ENCODE results near the gene FAM13C.
"Not testable (repeated sequence)": the region's sequence is repeated elsewhere in the genome, so short reads cannot be mapped to it uniquely, and the experiment has no call there.

FAM13C gene

GRCh38 chr10:59272061-59272460, 90.3 kb downstream of the FAM13C start:
- no peak for DNase-seq

- DNase-seq = no peak
These were observed 91.2 kb downstream of the FAM13C start for GRCh38 chr10:59271160-59271559.

GRCh38 chr10:59270492-59270891, 91.9 kb downstream of the FAM13C start:
- no peak for DNase-seq

DNA sequence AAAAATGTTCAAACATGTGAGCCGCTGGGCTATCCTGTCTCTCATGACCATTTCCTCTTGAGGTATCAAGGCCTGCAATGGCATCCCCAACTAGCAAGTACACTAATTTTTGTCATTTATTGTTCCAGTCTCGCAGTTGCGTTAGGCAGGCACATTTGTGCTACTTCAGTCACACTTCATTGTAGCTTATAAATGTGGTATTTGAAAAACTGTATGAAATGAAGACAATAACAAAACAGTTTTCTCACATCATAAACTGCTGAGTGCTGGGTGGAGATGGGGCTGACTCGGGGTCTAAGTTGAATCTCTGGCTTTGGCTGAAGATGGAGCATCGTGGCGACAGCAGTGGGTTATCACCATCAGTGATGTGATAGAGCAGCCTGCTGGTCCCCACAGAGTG, 92.7 kb downstream of the FAM13C start:
- DNase-seq = no peak

GRCh38 chr10:59268460-59268859, 93.9 kb downstream of the FAM13C start:
- DNase-seq = no peak

DNA sequence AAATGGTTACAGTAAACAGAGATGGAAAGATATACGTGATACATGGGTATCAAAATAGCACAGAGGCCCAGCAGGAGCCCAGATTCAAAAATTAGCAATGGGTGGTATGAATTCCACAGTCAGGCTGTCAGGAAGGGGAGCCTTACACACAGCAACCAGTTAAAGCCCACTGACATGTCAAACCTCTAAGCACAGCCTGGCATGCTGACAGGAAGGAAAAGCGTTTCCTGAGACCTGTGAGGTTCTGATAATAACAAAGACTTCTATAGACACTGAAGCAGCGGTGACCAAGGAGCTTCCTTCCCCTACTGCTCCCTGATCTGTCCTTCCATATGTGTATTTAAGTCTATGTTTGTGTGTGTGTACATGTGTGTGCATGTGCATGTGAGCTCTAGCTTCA, 96.0 kb downstream of the FAM13C start:
- DNase-seq = no peak

GRCh38 chr10:59265141-59265540, 97.2 kb downstream of the FAM13C start:
- DNase-seq = no peak

- DNase-seq = no peak
These were observed 103.5 kb downstream of the FAM13C start for GRCh38 chr10:59258890-59259289.

DNA sequence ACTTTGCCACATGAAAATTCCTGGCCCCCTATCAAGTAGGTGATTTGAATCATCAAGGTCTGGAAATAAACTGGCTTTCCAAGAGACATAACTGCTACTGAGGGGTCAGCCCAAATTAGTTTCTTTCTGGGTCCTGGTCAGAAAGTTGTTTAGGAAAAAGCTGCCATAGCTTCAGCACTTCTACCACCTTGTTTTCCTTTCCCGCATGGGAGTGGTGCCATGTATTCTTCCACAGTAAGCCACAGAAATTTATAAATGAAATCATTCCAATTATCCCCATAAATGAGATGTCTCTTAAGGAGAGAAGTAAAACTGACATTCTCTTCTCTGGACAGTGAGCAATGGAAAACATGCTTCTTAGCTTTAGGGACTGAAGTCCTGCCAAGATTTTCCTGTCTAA, 105.1 kb downstream of the FAM13C start:
- no peak for DNase-seq

DNA sequence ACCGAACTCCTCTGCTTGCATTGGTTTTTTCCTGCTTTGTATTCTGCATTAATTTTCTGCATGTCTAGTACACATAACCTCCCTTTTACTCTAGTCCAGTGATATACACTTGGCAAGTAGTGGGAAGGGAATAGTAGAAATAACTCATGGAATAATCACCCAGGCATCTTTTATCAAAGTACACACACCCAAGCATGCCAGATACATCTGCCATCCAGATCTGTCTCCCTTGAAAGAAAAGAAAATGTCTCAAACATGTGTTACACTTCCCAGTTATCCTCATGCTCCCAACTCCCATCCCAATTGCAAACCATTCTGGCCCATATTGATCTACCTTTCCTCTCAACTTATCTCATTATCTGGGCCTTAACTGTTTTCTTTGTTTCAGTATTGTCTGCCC, 106.9 kb downstream of the FAM13C start:
- no peak for DNase-seq

DNA sequence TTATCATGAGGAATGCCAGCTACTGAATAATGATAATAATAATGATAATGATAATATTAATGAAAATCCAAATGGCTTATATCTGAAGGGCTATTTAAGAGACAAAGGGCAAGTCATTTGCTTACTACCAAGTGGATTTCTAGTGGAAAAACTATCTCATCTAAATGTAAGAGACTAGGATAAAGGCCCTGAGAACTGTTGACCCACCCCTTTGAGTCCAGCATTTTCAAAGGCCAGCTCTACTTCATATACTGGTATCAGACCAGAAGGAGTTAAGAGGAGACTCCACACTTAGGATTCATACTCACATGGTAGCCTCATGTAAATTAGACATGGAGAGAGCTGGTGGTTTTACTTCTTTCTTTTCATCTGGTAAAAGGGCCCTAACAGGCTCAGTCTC, 109.9 kb downstream of the FAM13C start:
- DNase-seq = no peak

DNA sequence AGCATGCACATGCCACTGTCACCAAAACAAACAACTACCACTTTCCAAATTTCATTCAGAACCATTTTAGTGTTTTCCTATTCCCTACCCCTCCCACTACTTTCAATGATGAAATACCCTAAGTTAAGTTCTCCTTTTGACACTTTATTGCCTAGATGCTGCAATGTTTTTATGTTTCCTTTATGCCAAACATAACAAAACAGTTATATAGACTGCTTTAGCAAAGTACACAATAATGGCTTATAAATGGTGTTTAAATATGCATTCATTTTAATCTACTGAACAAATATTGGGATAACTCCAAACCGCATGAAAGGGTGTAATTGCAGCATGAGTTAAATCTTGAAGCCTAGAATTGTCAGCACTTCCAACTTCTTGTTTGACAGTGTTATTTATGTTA, 116.7 kb downstream of the FAM13C start:
- DNase-seq = no peak

GRCh38 chr10:59244871-59245270, 117.5 kb downstream of the FAM13C start:
- no peak for DNase-seq

DNA sequence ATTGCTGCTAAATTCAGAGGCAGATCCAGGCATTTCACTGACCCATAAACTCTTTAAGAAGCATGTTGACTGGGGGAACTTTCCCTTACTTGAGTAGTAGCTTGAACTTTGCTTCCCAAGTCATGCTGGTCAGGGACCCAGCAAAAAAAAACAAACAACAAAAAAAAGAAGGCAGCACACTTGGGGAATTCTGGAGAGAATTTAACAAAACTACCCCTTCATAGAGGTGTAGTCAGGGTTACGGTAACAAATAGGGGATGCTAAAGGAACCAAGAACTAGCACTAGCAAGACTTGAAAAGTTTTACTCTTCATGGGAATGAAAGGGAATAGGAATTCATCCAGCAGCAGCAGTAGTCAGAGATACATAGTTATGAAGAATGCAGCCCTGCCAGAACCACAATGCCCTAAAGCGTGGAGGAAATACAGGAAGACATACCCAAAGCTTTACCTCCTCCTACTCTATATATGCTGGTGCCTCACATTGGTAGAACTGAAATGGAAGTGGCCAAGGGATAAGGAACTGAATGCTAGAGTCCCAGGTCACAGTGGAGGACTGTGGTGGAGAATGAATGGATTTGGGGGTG, 118.6 kb downstream of the FAM13C start:
- DNase-seq = no peak

- DNase-seq = no peak
These were observed 119.4 kb downstream of the FAM13C start for GRCh38 chr10:59242991-59243390.

- no peak for DNase-seq
These were observed 120.3 kb downstream of the FAM13C start for GRCh38 chr10:59242057-59242456.

DNA sequence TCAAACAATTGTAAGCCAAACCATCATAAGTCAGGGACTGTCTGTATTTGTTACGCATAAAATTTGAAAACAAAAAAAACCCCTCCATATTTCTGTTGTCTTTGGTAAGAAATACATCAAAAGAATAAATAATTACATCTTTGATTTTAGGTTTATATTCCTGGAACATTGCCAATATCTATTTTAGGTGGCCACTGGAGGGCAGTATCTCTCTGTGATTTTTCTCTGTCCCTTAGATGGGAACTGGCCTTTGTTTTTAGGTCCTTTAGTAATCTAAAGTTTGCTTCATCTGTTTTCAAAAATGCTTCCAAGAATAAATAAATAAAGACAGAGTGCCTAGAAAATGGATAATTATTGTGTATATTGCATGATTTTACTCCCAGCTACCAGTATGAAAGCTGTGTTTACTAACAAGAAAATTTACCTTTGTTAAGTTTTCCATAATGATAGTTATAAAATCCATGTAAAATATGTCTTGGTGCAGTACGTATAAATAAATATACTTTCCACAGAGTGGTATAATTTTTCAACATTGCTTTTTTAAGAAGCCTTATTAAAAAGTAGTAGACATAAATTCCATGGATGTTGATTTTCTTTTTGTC, 121.7 kb downstream of the FAM13C start:
- DNase-seq = no peak

DNA sequence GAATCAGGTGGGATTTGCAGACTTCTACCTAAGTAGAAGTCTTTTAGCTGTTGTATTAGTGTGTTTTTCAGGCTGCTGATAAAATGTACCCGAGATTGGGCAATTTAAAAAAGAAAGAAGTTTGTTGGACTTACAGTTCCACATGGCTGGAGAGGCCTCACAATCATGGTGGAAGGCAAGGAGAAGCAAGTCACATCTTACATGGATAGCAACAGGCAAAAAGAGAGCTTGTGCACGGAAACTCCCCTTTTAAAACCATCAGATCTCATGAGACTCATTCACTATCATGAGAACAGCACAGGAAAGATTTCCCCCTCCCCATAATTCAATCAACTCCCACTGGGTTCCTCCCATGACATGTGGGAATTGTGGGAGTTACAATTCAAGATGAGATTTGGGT, 123.2 kb downstream of the FAM13C start:
- DNase-seq = not testable (repeated sequence)

DNA sequence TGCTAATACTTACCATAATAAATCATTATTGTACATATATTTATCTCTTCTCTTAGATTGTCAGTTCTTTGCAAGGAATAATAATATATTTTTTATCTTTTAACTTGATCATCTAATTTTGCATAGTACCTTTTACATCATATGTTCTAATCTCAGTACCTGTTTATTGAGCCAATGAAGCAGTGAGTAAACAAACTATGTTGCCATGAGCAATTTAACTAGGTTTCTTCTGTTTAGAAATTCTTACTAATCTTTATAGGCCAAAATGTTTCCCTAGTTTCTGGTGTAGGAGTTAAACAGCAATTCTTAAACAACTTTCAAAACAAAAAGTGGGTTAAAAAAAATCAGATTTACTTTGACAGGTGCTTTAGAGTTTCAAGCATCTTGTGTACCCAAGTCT, 124.6 kb downstream of the FAM13C start:
- DNase-seq = no peak

DNA sequence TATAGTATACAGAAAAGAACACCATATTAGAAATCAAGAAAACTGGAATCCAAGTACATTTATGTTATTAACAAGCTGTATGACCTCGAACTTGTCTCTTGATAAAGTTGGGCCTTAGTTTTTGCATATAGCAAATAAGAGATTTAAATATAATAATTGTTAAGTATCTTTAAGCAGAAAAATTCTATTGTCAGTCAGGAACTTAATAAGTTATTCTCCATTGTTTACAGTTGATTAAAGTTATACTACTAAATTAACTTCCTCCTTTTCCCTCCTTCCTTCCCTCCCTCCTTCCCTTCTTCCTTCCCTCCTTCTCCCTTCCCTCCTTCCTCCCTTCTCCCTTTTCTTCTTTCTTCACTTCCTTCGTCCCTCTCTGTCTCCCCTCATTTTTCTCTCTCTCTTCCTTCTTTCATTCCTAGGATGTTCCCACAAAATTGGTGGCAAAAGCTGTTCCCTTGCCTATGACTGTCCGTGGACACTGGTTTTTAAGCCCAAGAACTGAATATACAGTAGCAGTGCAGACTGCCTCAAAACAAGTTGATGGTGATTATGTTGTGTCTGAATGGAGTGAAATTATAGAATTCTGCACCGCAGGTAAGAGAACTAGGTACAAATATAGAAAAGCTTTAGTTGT, 126.2 kb downstream of the FAM13C start:
- DNase-seq = no peak

DNA sequence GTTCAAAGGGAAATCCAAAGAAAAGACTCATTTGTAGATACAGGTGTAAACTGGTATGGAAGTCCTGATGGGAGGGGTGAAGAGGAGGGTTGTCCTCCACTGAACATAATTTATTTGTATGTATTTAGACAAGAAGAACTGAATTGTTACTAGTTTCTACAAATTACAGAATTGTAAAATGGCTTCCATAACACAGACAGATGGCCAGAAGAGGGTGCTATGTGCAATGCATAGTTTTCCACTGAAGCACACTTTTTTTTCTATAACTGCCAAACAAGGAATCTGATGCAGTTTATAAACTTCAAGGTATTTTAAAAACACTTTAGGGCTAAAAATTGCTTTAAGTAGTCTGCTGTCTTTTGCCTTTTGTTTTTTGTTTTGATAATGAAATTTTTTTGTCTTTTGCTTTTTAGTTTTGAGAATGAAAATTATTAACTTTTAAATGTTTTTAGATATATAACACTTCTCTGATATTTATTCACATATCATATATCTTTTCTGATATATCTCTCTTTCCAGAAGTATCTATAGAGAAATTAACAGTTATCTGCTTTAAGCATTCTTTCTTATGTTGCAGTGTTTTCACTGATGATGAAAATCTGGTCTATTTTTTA, 127.4 kb downstream of the FAM13C start:
- DNase-seq = no peak

DNA sequence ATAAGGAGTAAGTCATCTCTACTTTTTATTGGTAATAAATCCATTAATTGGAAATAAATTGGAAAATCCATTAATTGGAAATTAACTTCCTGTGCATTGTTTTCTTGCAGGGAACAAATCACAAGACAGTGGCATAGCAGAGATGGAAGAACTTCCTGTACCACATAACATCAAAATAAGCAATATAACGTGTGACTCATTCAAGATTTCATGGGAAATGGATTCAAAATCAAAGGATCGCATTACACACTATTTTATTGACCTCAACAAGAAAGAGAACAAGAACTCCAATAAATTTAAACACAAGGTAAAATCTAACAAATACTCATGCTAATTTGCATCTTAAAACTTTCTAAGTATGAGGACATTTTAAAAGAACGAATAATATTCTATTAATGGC, 128.2 kb downstream of the FAM13C start:
- DNase-seq = no peak

- no peak for DNase-seq
These were observed 132.9 kb downstream of the FAM13C start for GRCh38 chr10:59229441-59229840.

GRCh38 chr10:59227136-59227673, 135.1 kb downstream of the FAM13C start:
- no peak for DNase-seq

Data from activated CD8-positive, alpha-beta memory T cell treated with anti-CD3 and anti-CD28 coated beads, Interleukin-2, amount 50 U/mL, for 48 hours (primary cell).